ENCODE results near the gene MGST2. TPM values are rescaled to one million over a fixed set of nuclear protein-coding genes. Genes with fewer than 3 reads are reported as not detected.

The MGST2 gene
- total and polyA plus RNA-seq, 10 of the 15 experiments (the other 5 are each of a cell fraction or from before 2014, with no cell fraction given): 19.0 to 50.1 (median 30.6) TPM

DNA sequence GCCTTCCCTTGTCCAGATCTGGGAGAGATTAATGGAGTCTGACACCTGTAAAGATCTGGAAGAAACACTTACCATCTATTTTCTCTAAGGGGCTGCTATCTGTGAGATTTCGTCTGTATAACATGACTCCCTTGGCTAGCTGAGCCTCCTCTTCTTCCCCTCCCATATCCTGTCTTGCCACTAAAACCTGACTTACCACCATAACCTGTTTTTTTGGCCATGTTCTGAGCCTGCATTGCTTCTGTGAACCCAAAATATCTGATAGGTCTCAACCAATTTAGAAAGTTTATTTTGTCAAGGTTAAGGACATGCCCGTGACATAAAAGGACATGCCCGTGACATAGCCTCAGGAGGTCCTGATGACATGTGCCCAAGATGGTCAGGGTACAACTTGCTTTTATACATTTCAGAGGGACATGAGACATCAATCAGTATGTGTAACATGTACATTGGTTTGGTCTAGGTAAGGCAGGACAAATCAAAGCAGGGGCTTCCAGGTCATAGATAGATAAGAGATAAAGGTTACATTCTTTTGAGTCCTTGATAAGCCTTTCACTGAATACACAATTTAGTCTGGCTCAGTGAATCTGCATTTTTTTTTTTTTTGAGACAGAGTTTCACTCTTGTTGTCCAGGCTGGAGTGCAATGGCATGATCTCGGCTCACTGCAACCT is 11.4 kb downstream of the MGST2 start (continued):
- TF ChIP-seq CUX1 (IDR thresholded peaks at IDR 0.05; ENCODE audit: insufficient replicate concordance, low read depth, low read length) (no peak), EZH2 (IDR thresholded peaks at IDR 0.05; ENCODE audit: borderline replicate concordance, control insufficient read depth, low read depth, low read length) (no peak), BRCA1 (IDR thresholded peaks at IDR 0.05; ENCODE audit: low read depth, low read length) (no peak), SMC3 (IDR thresholded peaks at IDR 0.05; ENCODE audit: borderline replicate concordance, low read length) (no peak), ZNF622 (IDR thresholded peaks at IDR 0.05) (no peak)

DNA sequence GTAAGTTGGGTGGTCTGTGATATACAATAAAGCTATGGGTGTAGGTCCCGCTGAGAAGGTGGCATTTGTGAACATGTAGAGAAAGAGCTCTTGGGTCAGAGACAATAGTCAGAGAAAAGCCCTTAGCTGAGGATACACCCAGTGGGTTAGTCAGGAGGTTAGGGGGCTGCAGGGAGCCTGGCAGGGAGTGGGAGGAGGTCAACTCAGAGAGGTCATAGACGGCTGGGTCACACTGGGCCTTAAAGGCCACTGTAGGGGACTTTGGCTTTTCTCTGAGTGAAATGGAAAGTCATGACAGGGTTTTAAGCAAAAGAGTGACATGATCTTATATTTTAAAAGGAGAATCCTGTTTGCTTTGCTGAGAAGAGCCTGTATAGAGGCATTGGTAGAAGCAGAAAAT is 16.7 kb downstream of the MGST2 start:
- no peak for FAIRE-seq
- no peak overlapping the region for H3K9ac ChIP-seq (ENCODE audit: control insufficient read depth, insufficient read depth, low read length)
- 70% methylated on average over 2 of the region's 2 CpGs for WGBS (ENCODE audit: insufficient coverage, insufficient replicate concordance, low lambda C conversion rate, missing lambda C conversion rate)
- H3K36me3 ChIP-seq (ENCODE audit: control insufficient read depth in 2 of 2, insufficient read depth in 2 of 2, low read length in 1 of 2): peaks cover 0 to 11% of the 10 kb centered on the region in 2 experiments; a peak in 2 of 4 replicates
- no TSS peak for BruUV-seq (replicated peaks)
- DNase-seq (ENCODE audit: low read depth, low spot score): no peak
- no peaks in the 10 kb centered on the region for H3K27me3 ChIP-seq (replicated peaks in 1 of 2; ENCODE audit: control insufficient read depth in 2 of 2, insufficient read depth in 2 of 2, low read length in 1 of 2)
- CTCF ChIA-PET: no interaction called here
- no peaks in the 10 kb centered on the region; the same call in 2 of the 3 replicates for H3K9me3 ChIP-seq (replicated peaks; ENCODE audit: control insufficient read depth, insufficient read depth, low read length)
- H4K20me1 ChIP-seq (ENCODE audit: control insufficient read depth, insufficient read depth): no peaks in the 10 kb centered on the region
- intact Hi-C loops (cut with micrococcal nuclease; ENCODE audit: unreplicated experiment): no loop called here
- no peak overlapping the region for H3K4me3 ChIP-seq
- POLR2A ChIA-PET: interaction anchor here (0.6 kb wide), 1 partner anchor 296 kb away, joined by 3 read pairs; no protein-coding TSS in a partner anchor
- H3K4me2 ChIP-seq (ENCODE audit: control insufficient read depth, insufficient read depth): no peak overlapping the region
- no peak overlapping the region for H3K27ac ChIP-seq (ENCODE audit: control insufficient read depth, insufficient read depth)
- no peak for ATAC-seq
- in situ Hi-C loops (cut with MboI): no loop called here
- no peak overlapping the region for H2AFZ ChIP-seq (ENCODE audit: control insufficient read depth, low read depth, low read length)
- H3K4me1 ChIP-seq (ENCODE audit: control insufficient read depth, insufficient read depth, low read length): no peaks in the 10 kb centered on the region
- RAD21 ChIA-PET (ENCODE audit: unreplicated experiment): no interaction called here
- SMC1A ChIA-PET (ENCODE audit: uncharacterized antibody, unreplicated experiment): interaction anchor here (0.6 to 1.3 kb wide), 3 partner anchors 9 to 16 kb away, joined by 3 read pairs; no protein-coding TSS in a partner anchor
- no peaks in the 10 kb centered on the region for H3K79me2 ChIP-seq (ENCODE audit: control insufficient read depth, insufficient read depth, low read length)
- TF ChIP-seq, protein P1, sequence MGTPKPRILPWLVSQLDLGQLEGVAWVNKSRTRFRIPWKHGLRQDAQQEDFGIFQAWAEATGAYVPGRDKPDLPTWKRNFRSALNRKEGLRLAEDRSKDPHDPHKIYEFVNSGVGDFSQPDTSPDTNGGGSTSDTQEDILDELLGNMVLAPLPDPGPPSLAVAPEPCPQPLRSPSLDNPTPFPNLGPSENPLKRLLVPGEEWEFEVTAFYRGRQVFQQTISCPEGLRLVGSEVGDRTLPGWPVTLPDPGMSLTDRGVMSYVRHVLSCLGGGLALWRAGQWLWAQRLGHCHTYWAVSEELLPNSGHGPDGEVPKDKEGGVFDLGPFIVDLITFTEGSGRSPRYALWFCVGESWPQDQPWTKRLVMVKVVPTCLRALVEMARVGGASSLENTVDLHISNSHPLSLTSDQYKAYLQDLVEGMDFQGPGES (IDR thresholded peaks at IDR 0.05): no peak
- TF ChIP-seq RAD21 (IDR thresholded peaks at IDR 0.05; ENCODE audit: insufficient read depth, low read depth, low read length): no peak
- no peak for TF ChIP-seq PML (IDR thresholded peaks at IDR 0.05; ENCODE audit: low read length)
- no peak for TF ChIP-seq HSF1 (IDR thresholded peaks at IDR 0.05; ENCODE audit: low read depth, low read length)
- TF ChIP-seq, protein P2, sequence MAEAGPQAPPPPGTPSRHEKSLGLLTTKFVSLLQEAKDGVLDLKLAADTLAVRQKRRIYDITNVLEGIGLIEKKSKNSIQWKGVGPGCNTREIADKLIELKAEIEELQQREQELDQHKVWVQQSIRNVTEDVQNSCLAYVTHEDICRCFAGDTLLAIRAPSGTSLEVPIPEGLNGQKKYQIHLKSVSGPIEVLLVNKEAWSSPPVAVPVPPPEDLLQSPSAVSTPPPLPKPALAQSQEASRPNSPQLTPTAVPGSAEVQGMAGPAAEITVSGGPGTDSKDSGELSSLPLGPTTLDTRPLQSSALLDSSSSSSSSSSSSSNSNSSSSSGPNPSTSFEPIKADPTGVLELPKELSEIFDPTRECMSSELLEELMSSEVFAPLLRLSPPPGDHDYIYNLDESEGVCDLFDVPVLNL (IDR thresholded peaks at IDR 0.05; ENCODE audit: low read depth, low read length): no peak
- no peak for TF ChIP-seq SMC3 (IDR thresholded peaks at IDR 0.05; ENCODE audit: borderline replicate concordance, low read length)
- TF ChIP-seq, protein P3, sequence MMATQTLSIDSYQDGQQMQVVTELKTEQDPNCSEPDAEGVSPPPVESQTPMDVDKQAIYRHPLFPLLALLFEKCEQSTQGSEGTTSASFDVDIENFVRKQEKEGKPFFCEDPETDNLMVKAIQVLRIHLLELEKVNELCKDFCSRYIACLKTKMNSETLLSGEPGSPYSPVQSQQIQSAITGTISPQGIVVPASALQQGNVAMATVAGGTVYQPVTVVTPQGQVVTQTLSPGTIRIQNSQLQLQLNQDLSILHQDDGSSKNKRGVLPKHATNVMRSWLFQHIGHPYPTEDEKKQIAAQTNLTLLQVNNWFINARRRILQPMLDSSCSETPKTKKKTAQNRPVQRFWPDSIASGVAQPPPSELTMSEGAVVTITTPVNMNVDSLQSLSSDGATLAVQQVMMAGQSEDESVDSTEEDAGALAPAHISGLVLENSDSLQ (IDR thresholded peaks at IDR 0.05): no peak
